ENCODE results near the gene SERPINA3. TPM values are rescaled to one million over a fixed set of nuclear protein-coding genes. Genes with fewer than 3 reads are reported as not detected.

SERPINA3 gene
- total RNA-seq, 2 experiments from 2014 or later, result not detected

DNA sequence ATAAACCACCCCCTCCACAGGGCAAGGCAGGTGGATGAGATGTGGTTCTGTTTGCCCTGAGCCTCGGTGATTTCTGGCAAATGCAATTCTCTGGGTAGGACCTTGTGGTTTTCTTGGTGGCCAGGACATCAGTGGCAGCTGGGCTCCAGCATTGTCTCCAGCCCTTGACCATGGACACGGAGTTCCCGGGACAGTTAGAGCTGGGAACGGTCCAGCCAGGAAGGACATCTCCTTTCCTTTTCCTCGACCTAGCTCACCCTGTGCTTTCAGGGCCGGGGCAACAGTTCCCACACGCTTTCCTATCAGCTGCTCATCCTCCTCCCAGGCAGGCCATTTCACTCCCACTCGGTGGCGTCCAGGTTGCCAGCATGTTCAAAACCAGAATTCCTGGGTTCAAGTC is 41.8 kb upstream of the SERPINA3 start:
- intact Hi-C loops (cut with DNase I, micrococcal nuclease), result no loop called here
- CTCF ChIA-PET, result no interaction called here
- ATAC-seq (ENCODE audit: poor library complexity), result no peak

DNA sequence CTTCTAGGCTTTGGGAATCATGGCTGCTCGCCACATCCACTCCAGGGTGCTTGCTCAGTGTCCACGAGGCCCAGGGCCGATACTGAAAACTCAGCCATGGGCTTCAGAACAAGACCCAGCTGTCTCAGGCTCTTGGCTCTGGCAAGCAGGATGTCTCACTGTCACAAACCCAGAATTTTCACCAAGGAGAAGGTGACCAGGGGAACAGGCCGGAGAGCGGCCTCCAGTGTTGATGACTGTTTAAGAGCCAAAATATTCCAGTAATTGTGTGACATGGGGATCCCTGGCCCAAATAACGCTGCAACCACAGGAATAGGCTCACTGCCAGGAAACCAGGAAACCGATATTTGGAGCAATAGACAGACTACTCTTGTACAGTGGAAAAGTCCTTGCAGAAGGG is 40.8 kb upstream of the SERPINA3 start:
- H3K36me3 ChIP-seq (ENCODE audit: insufficient read depth, low read length), result no peaks in the 10 kb centered on the region
- no peak overlapping the region for H3K4me3 ChIP-seq (ENCODE audit: low read length)
- Mint-ChIP-seq H3K4me3 (no peak overlapping the region), H3K27ac (no peak overlapping the region), H3K9me3 (no peaks in the 10 kb centered on the region), H3K36me3 (ENCODE audit: low read depth) (no peaks in the 10 kb centered on the region), H3K27me3 (peaks cover 10% of the 10 kb centered on the region), H3K4me1 (ENCODE audit: low read depth) (no peaks in the 10 kb centered on the region)
- no peak for ATAC-seq (ENCODE audit: poor library complexity)
- TF ChIP-seq, protein P1, sequence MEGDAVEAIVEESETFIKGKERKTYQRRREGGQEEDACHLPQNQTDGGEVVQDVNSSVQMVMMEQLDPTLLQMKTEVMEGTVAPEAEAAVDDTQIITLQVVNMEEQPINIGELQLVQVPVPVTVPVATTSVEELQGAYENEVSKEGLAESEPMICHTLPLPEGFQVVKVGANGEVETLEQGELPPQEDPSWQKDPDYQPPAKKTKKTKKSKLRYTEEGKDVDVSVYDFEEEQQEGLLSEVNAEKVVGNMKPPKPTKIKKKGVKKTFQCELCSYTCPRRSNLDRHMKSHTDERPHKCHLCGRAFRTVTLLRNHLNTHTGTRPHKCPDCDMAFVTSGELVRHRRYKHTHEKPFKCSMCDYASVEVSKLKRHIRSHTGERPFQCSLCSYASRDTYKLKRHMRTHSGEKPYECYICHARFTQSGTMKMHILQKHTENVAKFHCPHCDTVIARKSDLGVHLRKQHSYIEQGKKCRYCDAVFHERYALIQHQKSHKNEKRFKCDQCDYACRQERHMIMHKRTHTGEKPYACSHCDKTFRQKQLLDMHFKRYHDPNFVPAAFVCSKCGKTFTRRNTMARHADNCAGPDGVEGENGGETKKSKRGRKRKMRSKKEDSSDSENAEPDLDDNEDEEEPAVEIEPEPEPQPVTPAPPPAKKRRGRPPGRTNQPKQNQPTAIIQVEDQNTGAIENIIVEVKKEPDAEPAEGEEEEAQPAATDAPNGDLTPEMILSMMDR (IDR thresholded peaks at IDR 0.05), result no peak
- peaks cover 0 to 11% of the 10 kb centered on the region in 2 experiments for H3K9me3 ChIP-seq (ENCODE audit: control insufficient read depth in 1 of 2, insufficient read depth in 1 of 2, low read length in 2 of 2)
- ChIA-PET CTCF (no interaction called here), POLR2A (no interaction called here)
- intact Hi-C loops (cut with DNase I, micrococcal nuclease), result no loop called here
- no peak overlapping the region for H3K27ac ChIP-seq (ENCODE audit: low read depth in 1 of 2, low read length in 2 of 2)
- no peak for DNase-seq
- H3K27me3 ChIP-seq (ENCODE audit: control insufficient read depth in 1 of 2, insufficient read depth in 2 of 2, low read length in 2 of 2), result peaks cover 0 to 2% of the 10 kb centered on the region in 2 experiments
- H3K4me1 ChIP-seq (ENCODE audit: insufficient read depth, low read length), result no peaks in the 10 kb centered on the region

More for the DNA sequence above, 41.8 kb upstream of the SERPINA3 start:
- peaks cover 0 to 11% of the 10 kb centered on the region in 2 experiments for H3K9me3 ChIP-seq (ENCODE audit: control insufficient read depth in 1 of 2, insufficient read depth in 1 of 2, low read length in 2 of 2)
- H3K4me1 ChIP-seq (ENCODE audit: insufficient read depth, low read length), result no peaks in the 10 kb centered on the region
- H3K4me3 Mint-ChIP-seq, result no peak overlapping the region
- H3K27ac ChIP-seq (ENCODE audit: low read depth in 1 of 2, low read length in 2 of 2), result no peak overlapping the region
- POLR2A ChIA-PET, result no interaction called here
- peaks cover 16% of the 10 kb centered on the region for H3K27me3 Mint-ChIP-seq
- TF ChIP-seq, protein P1 (IDR thresholded peaks at IDR 0.05), result no peak
- no peaks in the 10 kb centered on the region for H3K36me3 Mint-ChIP-seq (ENCODE audit: low read depth)
- no peak overlapping the region for H3K27ac Mint-ChIP-seq
- no peaks in the 10 kb centered on the region for H3K4me1 Mint-ChIP-seq (ENCODE audit: low read depth)
- H3K36me3 ChIP-seq (ENCODE audit: insufficient read depth, low read length), result no peaks in the 10 kb centered on the region
- H3K27me3 ChIP-seq (ENCODE audit: control insufficient read depth in 1 of 2, insufficient read depth in 2 of 2, low read length in 2 of 2), result peaks cover 0 to 2% of the 10 kb centered on the region in 2 experiments
- DNase-seq, result no peak
- no peak overlapping the region for H3K4me3 ChIP-seq (ENCODE audit: low read length)
- H3K9me3 Mint-ChIP-seq, result no peaks in the 10 kb centered on the region

DNA sequence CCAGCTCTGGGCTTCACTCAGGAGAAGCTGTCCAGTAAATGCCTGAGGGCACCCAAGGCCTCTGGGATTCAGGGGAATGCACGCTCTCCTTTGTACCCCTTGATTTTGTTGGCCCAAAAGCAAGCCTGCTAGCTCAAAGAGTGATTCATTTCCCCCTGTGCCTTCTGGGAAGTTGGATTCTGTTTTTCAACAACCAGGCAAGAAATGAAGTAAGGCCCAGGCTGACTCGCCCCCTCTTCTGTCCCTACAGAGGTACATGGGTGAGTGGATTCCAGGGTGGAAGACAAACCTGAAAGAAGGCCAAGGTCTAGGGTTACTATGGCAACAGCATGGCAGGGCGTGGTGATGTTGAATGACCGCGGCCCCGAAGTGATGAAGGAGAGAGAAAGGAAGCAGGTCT is 40.2 kb upstream of the SERPINA3 start:
- CTCF ChIA-PET, result no interaction called here

More for the DNA sequence above, 40.2 kb upstream of the SERPINA3 start:
- POLR2A ChIA-PET, result no interaction called here
- H3K9me3 ChIP-seq (ENCODE audit: control insufficient read depth in 1 of 2, insufficient read depth in 1 of 2, low read length in 2 of 2), result peaks cover 0 to 11% of the 10 kb centered on the region in 2 experiments
- H3K36me3 ChIP-seq (ENCODE audit: insufficient read depth, low read length), result no peaks in the 10 kb centered on the region
- Mint-ChIP-seq H3K4me1 (ENCODE audit: low read depth) (no peaks in the 10 kb centered on the region), H3K9me3 (no peaks in the 10 kb centered on the region), H3K36me3 (ENCODE audit: low read depth) (no peaks in the 10 kb centered on the region), H3K27me3 (peaks cover 8% of the 10 kb centered on the region), H3K4me3 (no peak overlapping the region), H3K27ac (no peak overlapping the region)
- H3K4me1 ChIP-seq (ENCODE audit: insufficient read depth, low read length), result no peaks in the 10 kb centered on the region
- H3K27ac ChIP-seq (ENCODE audit: low read depth in 1 of 2, low read length in 2 of 2), result no peak overlapping the region
- ATAC-seq (ENCODE audit: poor library complexity), result no peak
- no peak overlapping the region for H3K4me3 ChIP-seq (ENCODE audit: low read length)
- H3K27me3 ChIP-seq (ENCODE audit: control insufficient read depth in 1 of 2, insufficient read depth in 2 of 2, low read length in 2 of 2), result peaks cover 0 to 2% of the 10 kb centered on the region in 2 experiments
- TF ChIP-seq, protein P1 (IDR thresholded peaks at IDR 0.05), result no peak
- DNase-seq, result no peak
- intact Hi-C loops (cut with DNase I, micrococcal nuclease), result no loop called here

Data from CD4-positive, alpha-beta T cell (primary cell).